OCI-LY3 (cell line): Measurements from ENCODE around the gene ABCA8.

Source experiments
- H2AFZ ChIP-seq: fragments of 200-600, 300-600 bp; shearing (Covaris generic); 2 replicates; pipeline ENCODE4 v1.6.0; 2014; ENCODE audit warnings: antibody characterized with exemption, low read depth, low read length
- H3K27ac ChIP-seq: fragments of 200-600, 300-600 bp; sonication (generic); 2 replicates; pipeline ENCODE4 v1.5.1; 2014; ENCODE audit warnings: mild to moderate bottlenecking, low read length, moderate library complexity, mixed read lengths
- H3K27me3 ChIP-seq: fragments of 200-600, 300-600 bp; sonication (generic); 2 replicates; pipeline ENCODE4 v1.6.1; 2014; ENCODE audit warnings: low read depth, low read length, mixed read lengths
- H3K36me3 ChIP-seq: fragments of 200-600, 300-600 bp; sonication (generic); replicated peaks from 2 replicates; pipeline ENCODE3; 2014; ENCODE audit warnings: low read depth, low read length, mixed read lengths
- H3K4me1 ChIP-seq: fragments of 300-600, 200-600 bp; sonication (generic); 2 replicates; pipeline ENCODE4 v1.6.1; 2014; ENCODE audit warnings: low read length, mixed read lengths
- H3K4me2 ChIP-seq: fragments of 200-600, 300-600 bp; sonication (generic); 2 replicates; pipeline ENCODE4 v1.6.1; 2014; ENCODE audit warnings: low read length, mixed read lengths
- H3K4me3 ChIP-seq: fragments of 300-600, 200-600 bp; sonication (generic); 2 replicates; pipeline ENCODE4 v1.5.1; 2014; ENCODE audit warnings: antibody characterized with exemption, mild to moderate bottlenecking, low read length, moderate library complexity
- H3K79me2 ChIP-seq: fragments of 300-600, 200-600 bp; shearing (Covaris generic); 2 replicates; pipeline ENCODE4 v1.6.1; 2014; ENCODE audit warnings: mild to moderate bottlenecking, low read length, mixed read lengths
- H3K9ac ChIP-seq: fragments of 300-600, 200-600 bp; shearing (Covaris generic); 2 replicates; pipeline ENCODE4 v1.6.0; 2014; ENCODE audit warnings: mild to moderate bottlenecking, low read length, moderate library complexity
- H3K9me3 ChIP-seq: fragments of 200-600, 300-600 bp; shearing (Covaris generic); 2 replicates; pipeline ENCODE4 v1.6.1; 2014; ENCODE audit warnings: low read length, mixed read lengths; ENCODE audit not compliant: insufficient read depth
- H4K20me1 ChIP-seq: fragments of 200-600, 300-600 bp; sonication (generic); 2 replicates; pipeline ENCODE4 v1.6.1; 2016; ENCODE audit warnings: low read length, mixed read lengths; ENCODE audit not compliant: insufficient read depth
- CTCF ChIP-seq: fragments of 200-600, 300-600 bp; sonication (generic); IDR thresholded peaks from 2 replicates; pipeline ENCODE4 v1.5.1; 2014; ENCODE audit warnings: antibody characterized with exemption, low read length, low read depth
- EZH2phosphoT487 ChIP-seq: fragments of 200-600 bp; shearing (Covaris generic); IDR thresholded peaks from 2 replicates; pipeline ENCODE4 v1.6.1; 2018; ENCODE audit warnings: antibody characterized with exemption, mixed run types, low read depth

Gene ABCA8

GRCh38 chr17:68981288-68981687, 26.1 kb upstream of the ABCA8 start:
- Histone ChIP-seq H3K79me2 (no peaks in the 10 kb centered on the region), H3K4me1 (peaks cover 4% of the 10 kb centered on the region; the same call in 1 of the 2 replicates)

GRCh38 chr17:68973098-68973846, 18.1 kb upstream of the ABCA8 start:
- Histone ChIP-seq H3K27ac (no peak overlapping the region), H3K27me3 (no peaks in the 10 kb centered on the region), H3K9me3 (no peaks in the 10 kb centered on the region), H3K79me2 (no peaks in the 10 kb centered on the region), H2AFZ (no peak overlapping the region), H3K4me1 (peaks cover 5% of the 10 kb centered on the region; the same call in 1 of the 2 replicates), H3K36me3 (no peaks in the 10 kb centered on the region), H3K4me2 (no peak overlapping the region), H3K4me3 (no peak overlapping the region), H4K20me1 (no peaks in the 10 kb centered on the region), H3K9ac (no peak overlapping the region)
- TF ChIP-seq EZH2phosphoT487 (no peak), CTCF (no peak)

More at GRCh38 chr17:68981288-68981687, 26.1 kb upstream of the ABCA8 start:
- Histone ChIP-seq H3K4me3 (no peak overlapping the region), H3K9me3 (no peaks in the 10 kb centered on the region), H3K27ac (no peak overlapping the region), H3K27me3 (no peaks in the 10 kb centered on the region), H2AFZ (no peak overlapping the region), H4K20me1 (no peaks in the 10 kb centered on the region), H3K4me2 (no peak overlapping the region), H3K9ac (no peak overlapping the region), H3K36me3 (no peaks in the 10 kb centered on the region)
- TF ChIP-seq EZH2phosphoT487 (no peak), CTCF (no peak)

GRCh38 chr17:68972119-68972704, 17.0 kb upstream of the ABCA8 start:
- Histone ChIP-seq H3K36me3 (no peaks in the 10 kb centered on the region), H3K4me3 (no peak overlapping the region), H3K79me2 (no peaks in the 10 kb centered on the region), H3K9me3 (no peaks in the 10 kb centered on the region), H3K27me3 (no peaks in the 10 kb centered on the region), H2AFZ (no peak overlapping the region), H3K9ac (no peak overlapping the region), H3K27ac (no peak overlapping the region), H4K20me1 (no peaks in the 10 kb centered on the region), H3K4me1 (peaks cover 5% of the 10 kb centered on the region; the same call in 1 of the 2 replicates), H3K4me2 (no peak overlapping the region)
- peak; percentile 80 for TF ChIP-seq CTCF
- TF ChIP-seq EZH2phosphoT487, result no peak

- H3K9me3 ChIP-seq, result no peaks in the 10 kb centered on the region
- TF ChIP-seq EZH2phosphoT487, result no peak
- no peak for TF ChIP-seq CTCF
- H3K36me3 ChIP-seq, result no peaks in the 10 kb centered on the region
- H4K20me1 ChIP-seq, result no peaks in the 10 kb centered on the region
- no peaks in the 10 kb centered on the region for H3K79me2 ChIP-seq
- H3K4me3 ChIP-seq, result no peak overlapping the region
- peaks cover 5% of the 10 kb centered on the region; the same call in 1 of the 2 replicates for H3K4me1 ChIP-seq
- H3K27me3 ChIP-seq, result no peaks in the 10 kb centered on the region
- peak overlapping the region; percentile 24; the same call in 1 of the 2 replicates for H3K4me2 ChIP-seq
- no peak overlapping the region for H2AFZ ChIP-seq
- H3K27ac ChIP-seq, result no peak overlapping the region
- H3K9ac ChIP-seq, result no peak overlapping the region
Measured at GRCh38 chr17:68969101-68969500, 13.9 kb upstream of the ABCA8 start.
